ENCODE results near the gene S100A7.
"Not testable (repeated sequence)": the region's sequence is repeated elsewhere in the genome, so short reads cannot be mapped to it uniquely, and the experiment has no call there.

Gene S100A7

GRCh38 chr1:153431002-153431401 is 29.4 kb downstream of the S100A7 start:
- DNase-seq (ENCODE audit: low spot score), result peak; percentile 17

GRCh38 chr1:153430561-153430960 is 29.9 kb downstream of the S100A7 start:
- DNase-seq (ENCODE audit: low spot score), result peak; percentile 14

GRCh38 chr1:153430166-153430553 is 30.3 kb downstream of the S100A7 start:
- peak; percentile 26 for DNase-seq (ENCODE audit: low spot score)

GRCh38 chr1:153429266-153430165 is 30.9 kb downstream of the S100A7 start:
- DNase-seq (ENCODE audit: low spot score), result no peak

- DNase-seq (ENCODE audit: low spot score), result peak; percentile 31
These were observed 31.7 kb downstream of the S100A7 start for GRCh38 chr1:153428791-153429190.

- DNase-seq (ENCODE audit: low spot score), result peak; percentile 28
These were observed 32.3 kb downstream of the S100A7 start for GRCh38 chr1:153428073-153428638.

GRCh38 chr1:153426809-153427208 is 33.6 kb downstream of the S100A7 start:
- peak; percentile 40 for DNase-seq (ENCODE audit: low spot score)

GRCh38 chr1:153422450-153423068 is 37.9 kb downstream of the S100A7 start:
- DNase-seq (ENCODE audit: low spot score), result peak; percentile 77

- DNase-seq (ENCODE audit: low spot score), result peak; percentile 8
These were observed 40.1 kb downstream of the S100A7 start for GRCh38 chr1:153420306-153420705.

- DNase-seq (ENCODE audit: low spot score), result peak; percentile 33
These were observed 41.0 kb downstream of the S100A7 start for GRCh38 chr1:153419436-153419793.

- peak; percentile 25 for DNase-seq (ENCODE audit: low spot score)
These were observed 41.6 kb downstream of the S100A7 start for GRCh38 chr1:153418758-153419435.

GRCh38 chr1:153417136-153417888 is 43.1 kb downstream of the S100A7 start:
- DNase-seq (ENCODE audit: low spot score), result peak; percentile 25

GRCh38 chr1:153415850-153416570 is 44.4 kb downstream of the S100A7 start, which contains the start of gene S100A7A:
TSS of gene S100A7A (plus strand) at chr1:153416520. CDS start at chr1:153418083, 1,563 bp downstream.
- peak; percentile 36 for DNase-seq (ENCODE audit: low spot score)

GRCh38 chr1:153413961-153414360 is 46.5 kb downstream of the S100A7 start:
- not testable (repeated sequence) for DNase-seq (ENCODE audit: low spot score)

Measured in left forelimb (tissue), 1 donor.